ENCODE measurements around the gene CFAP57.

The CFAP57 gene

GRCh38 chr1:43279161-43279560, 107.0 kb downstream of the CFAP57 start:
- no peaks in the 10 kb centered on the region for H3K9me3 ChIP-seq (ENCODE audit: insufficient read depth, low read length)
- H3K9ac ChIP-seq (ENCODE audit: low read length), result no peak overlapping the region
- no peaks in the 10 kb centered on the region for H4K20me1 ChIP-seq (ENCODE audit: low read depth, low read length)
- no peaks in the 10 kb centered on the region for H3F3A ChIP-seq (ENCODE audit: insufficient read depth)
- no peak overlapping the region for H2AFZ ChIP-seq (ENCODE audit: low read depth, low read length, severe bottlenecking)
- no peak overlapping the region for H3K27ac ChIP-seq (ENCODE audit: low read depth, low read length)
- no peaks in the 10 kb centered on the region for H3K79me2 ChIP-seq (ENCODE audit: insufficient read depth, low read length)
- H3K36me3 ChIP-seq (ENCODE audit: low read length), result no peaks in the 10 kb centered on the region
- H3K4me3 ChIP-seq (ENCODE audit: insufficient read depth, low read length, poor library complexity, severe bottlenecking), result no peak overlapping the region
- no peaks in the 10 kb centered on the region for H3K27me3 ChIP-seq (ENCODE audit: low read length)
- TF ChIP-seq CTCF (IDR thresholded peaks at IDR 0.05; ENCODE audit: insufficient read depth, low read length, poor library complexity, severe bottlenecking) (no peak), EZH2phosphoT487 (conservative IDR thresholded peaks at IDR 0.05; ENCODE audit: low read length) (no peak)
- H3K4me2 ChIP-seq (ENCODE audit: low read depth, low read length, poor library complexity, severe bottlenecking), result no peak overlapping the region
- no peaks in the 10 kb centered on the region for H3K9me2 ChIP-seq (replicated peaks; ENCODE audit: insufficient read depth, low read length)

- no peak overlapping the region for H3K4me2 ChIP-seq (ENCODE audit: low read depth, low read length, poor library complexity, severe bottlenecking)
- H3K27ac ChIP-seq (ENCODE audit: low read depth, low read length), result no peak overlapping the region
- TF ChIP-seq EZH2phosphoT487 (conservative IDR thresholded peaks at IDR 0.05; ENCODE audit: low read length) (no peak), CTCF (IDR thresholded peaks at IDR 0.05; ENCODE audit: insufficient read depth, low read length, poor library complexity, severe bottlenecking) (no peak)
- H3K9me2 ChIP-seq (replicated peaks; ENCODE audit: insufficient read depth, low read length), result no peaks in the 10 kb centered on the region
- H3K27me3 ChIP-seq (ENCODE audit: low read length), result no peaks in the 10 kb centered on the region
- no peak overlapping the region for H3K4me3 ChIP-seq (ENCODE audit: insufficient read depth, low read length, poor library complexity, severe bottlenecking)
- no peaks in the 10 kb centered on the region for H3K9me3 ChIP-seq (ENCODE audit: insufficient read depth, low read length)
- H2AFZ ChIP-seq (ENCODE audit: low read depth, low read length, severe bottlenecking), result no peak overlapping the region
- H4K20me1 ChIP-seq (ENCODE audit: low read depth, low read length), result no peaks in the 10 kb centered on the region
- H3K79me2 ChIP-seq (ENCODE audit: insufficient read depth, low read length), result no peaks in the 10 kb centered on the region
- H3K36me3 ChIP-seq (ENCODE audit: low read length), result no peaks in the 10 kb centered on the region
- H3K9ac ChIP-seq (ENCODE audit: low read length), result no peak overlapping the region
- H3F3A ChIP-seq (ENCODE audit: insufficient read depth), result no peaks in the 10 kb centered on the region
Measured at GRCh38 chr1:43279666-43280065, 107.5 kb downstream of the CFAP57 start.

- Histone ChIP-seq H3K79me2 (ENCODE audit: insufficient read depth, low read length) (no peaks in the 10 kb centered on the region), H3K9me2 (replicated peaks; ENCODE audit: insufficient read depth, low read length) (no peaks in the 10 kb centered on the region)
Measured at GRCh38 chr1:43280692-43281091, 108.6 kb downstream of the CFAP57 start.

More at GRCh38 chr1:43280692-43281091, 108.6 kb downstream of the CFAP57 start:
- Histone ChIP-seq H3K9me3 (ENCODE audit: insufficient read depth, low read length) (no peaks in the 10 kb centered on the region), H4K20me1 (ENCODE audit: low read depth, low read length) (no peaks in the 10 kb centered on the region), H3K36me3 (ENCODE audit: low read length) (no peaks in the 10 kb centered on the region), H3K27ac (ENCODE audit: low read depth, low read length) (no peak overlapping the region), H3K27me3 (ENCODE audit: low read length) (no peaks in the 10 kb centered on the region), H3F3A (ENCODE audit: insufficient read depth) (no peaks in the 10 kb centered on the region), H3K4me2 (ENCODE audit: low read depth, low read length, poor library complexity, severe bottlenecking) (no peak overlapping the region), H3K9ac (ENCODE audit: low read length) (no peak overlapping the region), H2AFZ (ENCODE audit: low read depth, low read length, severe bottlenecking) (no peak overlapping the region), H3K4me3 (ENCODE audit: insufficient read depth, low read length, poor library complexity, severe bottlenecking) (no peak overlapping the region)
- no peak for TF ChIP-seq CTCF (IDR thresholded peaks at IDR 0.05; ENCODE audit: insufficient read depth, low read length, poor library complexity, severe bottlenecking)
- no peak for TF ChIP-seq EZH2phosphoT487 (conservative IDR thresholded peaks at IDR 0.05; ENCODE audit: low read length)
